Suprapubic skin (tissue), 4 donors: Measurements from ENCODE around the gene VCAM1. TPM values are rescaled to one million over a fixed set of nuclear protein-coding genes. Genes with fewer than 3 reads are reported as not detected.
A peak's percentile ranks its signal among the peaks of the same experiment; 100 is the strongest.

ENCODE experiments used
- DNase-seq, 2 donors: peaks; one replicate each; pipeline ENCODE4 v3.0.0-alpha.2; 2019; ENCODE audit warnings: low spot score in 2 of 2
- H3K27ac ChIP-seq: fragments of 200-600 bp; sonication (generic); one replicate; pipeline ENCODE4 v1.5.1; 2019
- H3K27me3 ChIP-seq: fragments of 200-600 bp; sonication (generic); one replicate; pipeline ENCODE4 v1.5.1; 2019
- H3K36me3 ChIP-seq: fragments of 200-600 bp; sonication (generic); one replicate; pipeline ENCODE4 v1.5.1; 2019
- H3K4me1 ChIP-seq: fragments of 200-600 bp; sonication (generic); one replicate; pipeline ENCODE4 v1.5.1; 2019
- H3K4me3 ChIP-seq: fragments of 200-600 bp; sonication (generic); one replicate; pipeline ENCODE4 v1.5.1; 2019; ENCODE audit warnings: mild to moderate bottlenecking
- H3K9me3 ChIP-seq: fragments of 200-600 bp; sonication (generic); one replicate; pipeline ENCODE4 v1.5.1; 2019
- CTCF ChIP-seq, 2 donors: fragments of 200-600 bp in 1 of 2; fragments of 450-650 bp in 1 of 2; sonication (generic) in 1 of 2; IDR thresholded peaks; one replicate each; pipeline ENCODE4 v1.5.1; 2016 to 2019; ENCODE audit warnings: antibody characterized with exemption in 2 of 2, mild to moderate bottlenecking in 1 of 2, moderate library complexity in 1 of 2
- EP300 ChIP-seq: sonication (generic); formaldehyde crosslinking; IDR thresholded peaks from one replicate; pipeline ENCODE4 v1.6.1; 2017; ENCODE audit warnings: antibody characterized with exemption
- POLR2A ChIP-seq, 2 donors: fragments of 450-650 bp; IDR thresholded peaks; one replicate each; pipeline ENCODE4 v1.6.1; 2017; ENCODE audit warnings: antibody characterized with exemption in 2 of 2, mild to moderate bottlenecking in 2 of 2, moderate library complexity in 2 of 2
- POLR2AphosphoS5 ChIP-seq, 3 donors: sonication (generic); formaldehyde crosslinking; IDR thresholded peaks; one replicate each; pipeline ENCODE4 v1.6.1; 2017; ENCODE audit warnings: antibody characterized with exemption in 3 of 3
- WGBS: methylation state at CpG from one replicate; pipeline ENCODE4 v1.1.5; 2018; 5-methylcytosine and 5-hydroxymethylcytosine counted together
- total RNA-seq, 4 donors: library from RNA; depleted of rRNA; stranded (reverse); fragments of >200 nt; gene quantifications; one replicate each; pipeline ENCODE4 v1.1.0, GENCODE V29; 2016

The VCAM1 gene
- total RNA-seq, 4 donors from 2014 or later: 0.34 to 2.5 (median 1.5) TPM

- H3K4me1 ChIP-seq: peaks cover 4% of the 10 kb centered on the region
- TF ChIP-seq EP300 (no peak), POLR2A (IDR thresholded peaks at IDR 0.05) (no peak), CTCF (IDR thresholded peaks at IDR 0.05) (no peak), POLR2AphosphoS5 (IDR thresholded peaks at IDR 0.05) (no peak)
- no peak for DNase-seq
- H3K9me3 ChIP-seq: no peaks in the 10 kb centered on the region
- no peaks in the 10 kb centered on the region for H3K27me3 ChIP-seq
- H3K4me3 ChIP-seq: no peak overlapping the region
- H3K36me3 ChIP-seq: no peaks in the 10 kb centered on the region
- 72% methylated on average over 1 of the region's 1 CpG for WGBS
- H3K27ac ChIP-seq: no peak overlapping the region
Measured at GRCh38 chr1:100714599-100714998, 4.9 kb upstream of the VCAM1 start.

GRCh38 chr1:100717218-100717617 is 2.3 kb upstream of the VCAM1 start:
- Histone ChIP-seq H3K27me3 (no peaks in the 10 kb centered on the region), H3K36me3 (no peaks in the 10 kb centered on the region), H3K4me3 (no peak overlapping the region), H3K27ac (no peak overlapping the region), H3K9me3 (no peaks in the 10 kb centered on the region), H3K4me1 (peaks cover 20% of the 10 kb centered on the region)
- TF ChIP-seq POLR2AphosphoS5 (IDR thresholded peaks at IDR 0.05) (no peak), EP300 (no peak), POLR2A (IDR thresholded peaks at IDR 0.05) (no peak), CTCF (IDR thresholded peaks at IDR 0.05) (no peak)
- 86% methylated on average over 6 of the region's 6 CpGs for WGBS
- no peak for DNase-seq

GRCh38 chr1:100718581-100718980 is 961 bp upstream of the VCAM1 start:
- WGBS: 40% methylated on average over 4 of the region's 4 CpGs
- no peak for DNase-seq
- Histone ChIP-seq H3K27ac (no peak overlapping the region), H3K27me3 (no peaks in the 10 kb centered on the region), H3K4me3 (no peak overlapping the region), H3K9me3 (no peaks in the 10 kb centered on the region), H3K36me3 (no peaks in the 10 kb centered on the region), H3K4me1 (peaks cover 20% of the 10 kb centered on the region)
- TF ChIP-seq EP300 (no peak), POLR2AphosphoS5 (IDR thresholded peaks at IDR 0.05) (no peak), CTCF (IDR thresholded peaks at IDR 0.05) (no peak), POLR2A (IDR thresholded peaks at IDR 0.05) (no peak)

DNA sequence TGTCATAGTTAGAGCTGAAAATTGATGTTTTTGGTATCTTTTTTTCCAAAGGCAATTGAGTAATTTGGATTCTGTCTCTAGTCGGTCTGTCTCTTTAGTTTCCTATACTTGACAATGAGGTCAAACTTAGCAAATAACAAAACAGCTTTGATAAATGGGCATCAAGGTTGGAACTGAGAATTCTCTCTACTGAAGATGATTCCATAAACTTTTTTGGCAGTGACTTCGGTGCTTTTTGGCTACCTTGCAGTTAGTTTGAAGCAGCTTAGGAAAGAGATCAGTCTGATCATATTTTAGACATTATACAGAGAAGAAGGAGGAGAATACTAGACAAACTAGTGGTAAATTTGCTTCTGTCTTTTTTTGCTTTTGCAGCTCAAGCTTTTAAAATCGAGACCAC is 559 bp downstream of the VCAM1 start:
- Histone ChIP-seq H3K36me3 (no peaks in the 10 kb centered on the region), H3K4me3 (peak overlapping the region; percentile 16), H3K27ac (peak overlapping the region; percentile 18), H3K27me3 (no peaks in the 10 kb centered on the region), H3K4me1 (peaks cover 20% of the 10 kb centered on the region), H3K9me3 (no peaks in the 10 kb centered on the region)
- DNase-seq: no peak
- WGBS: 19% methylated on average over 3 of the region's 3 CpGs
- TF ChIP-seq POLR2AphosphoS5 (IDR thresholded peaks at IDR 0.05) (no peak), CTCF (IDR thresholded peaks at IDR 0.05) (no peak), POLR2A (IDR thresholded peaks at IDR 0.05) (no peak), EP300 (no peak)

DNA sequence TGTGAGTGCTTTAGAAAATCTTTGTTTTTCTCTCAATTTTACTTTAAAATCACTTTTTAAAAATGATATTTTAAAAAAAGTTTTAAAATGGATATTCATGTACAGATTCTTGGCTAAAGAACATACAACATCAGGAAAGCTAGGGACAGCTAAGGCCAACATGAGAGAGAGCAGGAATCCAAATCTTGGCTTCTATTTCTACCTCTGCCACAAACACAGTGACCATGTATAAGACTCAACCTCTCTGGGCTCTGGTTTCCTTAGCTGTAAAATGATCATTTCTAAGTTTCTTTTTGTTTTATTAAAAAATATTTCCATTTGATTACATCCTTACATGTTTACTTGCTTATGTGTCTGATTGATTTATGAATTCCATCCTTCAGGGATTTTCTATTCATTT is 1.2 kb downstream of the VCAM1 start:
- Histone ChIP-seq H3K4me3 (peak overlapping the region; percentile 16), H3K4me1 (peaks cover 20% of the 10 kb centered on the region), H3K9me3 (no peaks in the 10 kb centered on the region), H3K27me3 (no peaks in the 10 kb centered on the region), H3K36me3 (no peaks in the 10 kb centered on the region), H3K27ac (no peak overlapping the region)
- no peak for DNase-seq
- TF ChIP-seq POLR2A (IDR thresholded peaks at IDR 0.05) (no peak), CTCF (IDR thresholded peaks at IDR 0.05) (no peak), POLR2AphosphoS5 (IDR thresholded peaks at IDR 0.05) (no peak), EP300 (no peak)
